Erythroblast (primary cell): ENCODE measurements around the gene TENM4.

Experiments used
- GATA1 ChIP-seq: IDR thresholded peaks from 2 replicates; pipeline ENCODE4 v1.6.1; 2011; ENCODE audit warnings: low read depth, mild to moderate bottlenecking, control low read depth, low read length, moderate library complexity
- POLR2A ChIP-seq: IDR thresholded peaks from 2 replicates; pipeline ENCODE4 v1.6.1; 2011; ENCODE audit warnings: mild to moderate bottlenecking, low read length

- TF ChIP-seq POLR2A: no peak
- no peak for TF ChIP-seq GATA1
Measured at GRCh38 chr11:78822931-78823423, 617.9 kb downstream of the TENM4 start.
